SW480 (cell line): ENCODE data around the gene TRDN.
"Not testable (repeated sequence)": the region's sequence is repeated elsewhere in the genome, so short reads cannot be mapped to it uniquely, and the experiment has no call there.

Experiments used
- DNase-seq: peaks from one replicate; pipeline ENCODE4 v3.0.0-alpha.2; 2016; ENCODE audit warnings: low spot score

Gene TRDN

GRCh38 chr6:123562677-123563076 lies 74.1 kb downstream of the TRDN start:
- DNase-seq, result no peak

- DNase-seq, result no peak
Measured at GRCh38 chr6:123562264-123562663, 74.5 kb downstream of the TRDN start.

GRCh38 chr6:123559816-123560215 lies 76.9 kb downstream of the TRDN start:
- DNase-seq, result not testable (repeated sequence)

DNA sequence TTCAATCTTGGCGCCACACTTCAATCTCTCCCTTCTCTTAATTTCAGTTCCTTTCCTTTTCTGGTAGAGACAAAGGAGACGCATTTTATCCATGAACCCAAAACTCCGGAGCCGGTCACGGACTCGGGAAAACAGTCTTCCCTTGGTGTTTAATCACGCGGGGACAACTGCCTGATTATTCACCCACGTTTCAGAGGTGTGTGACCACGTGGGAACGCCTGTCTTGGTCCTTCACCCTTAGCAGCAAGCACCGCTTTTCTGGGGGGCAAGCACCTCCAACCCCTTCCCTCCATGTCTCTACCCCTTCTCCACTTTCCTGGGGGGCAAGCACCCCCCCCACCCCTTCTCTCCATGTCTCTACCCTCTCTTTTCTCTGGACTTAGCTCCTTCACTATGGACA lies 79.3 kb downstream of the TRDN start:
- DNase-seq, result not testable (repeated sequence)

- DNase-seq, result no peak
Measured at GRCh38 chr6:123551939-123552707, 84.6 kb downstream of the TRDN start.

GRCh38 chr6:123550052-123550617 lies 86.6 kb downstream of the TRDN start:
- no peak for DNase-seq

DNA sequence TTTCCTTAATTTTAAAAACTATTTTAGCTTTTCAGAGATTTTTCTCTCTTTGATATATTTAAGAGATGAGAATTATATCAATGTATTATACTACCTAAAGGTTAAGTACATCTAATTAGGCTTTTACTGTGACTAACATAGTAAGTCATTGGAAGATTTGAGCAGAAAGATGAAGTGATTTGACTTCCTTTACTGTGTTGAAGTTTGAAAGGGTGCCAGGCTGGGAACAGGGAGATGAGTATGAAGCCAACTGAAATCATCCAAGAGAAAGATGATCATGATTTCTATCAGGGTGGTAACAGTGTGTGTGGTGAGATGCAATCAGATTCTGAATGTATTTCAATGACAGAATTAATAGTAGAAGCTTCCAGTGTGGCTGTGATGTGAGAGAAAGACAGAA lies 87.3 kb downstream of the TRDN start:
- no peak for DNase-seq

GRCh38 chr6:123547216-123547978 lies 89.4 kb downstream of the TRDN start:
- DNase-seq, result no peak

GRCh38 chr6:123546537-123546936 lies 90.2 kb downstream of the TRDN start:
- DNase-seq, result no peak

- DNase-seq, result no peak
Measured at GRCh38 chr6:123541462-123541861, 95.3 kb downstream of the TRDN start.

DNA sequence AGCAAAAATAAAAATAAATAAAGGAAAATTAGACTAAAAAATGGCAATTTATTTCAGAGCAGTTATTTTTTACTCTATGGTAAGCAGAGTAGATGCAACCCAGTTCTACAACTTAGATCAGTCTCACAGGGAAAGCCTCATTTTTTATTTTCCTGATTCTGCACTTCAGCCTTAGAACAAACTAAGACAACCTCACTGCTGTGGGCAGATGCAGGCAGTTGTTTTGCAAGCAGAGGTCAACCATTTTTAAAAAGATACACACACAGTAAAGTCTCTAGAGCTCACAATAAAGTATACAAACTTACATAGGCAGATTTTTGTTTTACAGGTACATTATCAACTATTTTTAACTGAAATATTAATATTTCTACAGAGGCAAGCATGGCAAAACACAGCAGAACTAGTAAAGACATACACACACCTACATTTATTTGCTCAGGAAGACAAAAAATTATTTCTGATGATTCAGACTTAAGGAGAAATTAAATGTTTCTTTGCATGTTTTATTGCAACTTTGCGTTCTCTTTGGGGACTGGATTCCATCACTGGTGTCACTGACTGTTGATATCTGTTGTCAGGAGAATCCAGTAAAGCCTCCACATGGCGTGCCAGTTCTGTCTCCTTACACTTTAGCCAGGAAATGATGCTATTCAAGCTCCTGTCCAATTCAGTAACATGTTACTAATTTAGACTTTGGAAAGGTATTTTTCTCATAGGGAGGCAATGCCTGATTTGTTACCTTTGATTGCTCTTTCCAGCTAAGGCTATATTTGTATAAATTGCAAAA lies 102.7 kb downstream of the TRDN start:
- DNase-seq, result no peak

GRCh38 chr6:123529843-123530242 lies 106.9 kb downstream of the TRDN start:
- DNase-seq, result no peak

DNA sequence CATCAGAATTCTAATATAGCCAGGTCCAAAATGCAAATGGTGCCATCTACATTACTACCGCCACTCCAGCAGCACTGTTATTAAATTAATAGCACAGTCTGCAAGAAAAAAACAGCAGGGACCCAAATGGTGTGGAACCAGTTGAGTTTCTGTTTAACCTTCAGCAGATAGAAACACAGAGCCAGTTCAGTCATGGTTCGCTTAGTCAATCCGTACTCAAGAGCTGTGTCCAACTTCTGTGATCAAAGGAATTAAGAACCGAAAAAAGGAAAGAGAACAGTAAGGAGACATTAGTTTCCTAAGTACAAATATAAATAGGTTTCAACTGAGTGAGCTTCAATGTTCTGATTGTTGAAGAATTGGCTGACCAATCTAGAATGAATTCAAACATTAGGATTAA lies 107.7 kb downstream of the TRDN start:
- DNase-seq, result no peak

DNA sequence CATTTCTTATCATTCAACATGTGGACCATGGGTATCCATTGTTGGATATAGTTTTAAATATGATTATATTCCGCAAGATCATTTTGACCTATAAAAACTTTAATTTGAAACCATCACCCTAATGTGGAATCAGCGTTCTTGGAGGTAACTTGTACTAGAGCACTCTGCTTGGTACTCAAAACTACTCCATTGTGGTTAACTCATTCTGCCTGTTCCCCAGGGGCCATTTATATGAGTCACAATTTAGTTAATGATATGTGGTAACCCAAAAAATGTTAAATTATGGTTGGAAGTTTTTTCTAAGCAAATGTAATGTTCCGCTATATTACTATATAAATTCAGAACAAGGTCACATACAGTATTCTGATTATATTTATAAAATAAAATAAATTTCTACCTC lies 109.3 kb downstream of the TRDN start:
- no peak for DNase-seq

- DNase-seq, result no peak
Measured at GRCh38 chr6:123526128-123526527, 110.6 kb downstream of the TRDN start.

- no peak for DNase-seq
Measured at GRCh38 chr6:123524781-123525180, 112.0 kb downstream of the TRDN start.

GRCh38 chr6:123520217-123520616 lies 116.5 kb downstream of the TRDN start:
- no peak for DNase-seq

- DNase-seq, result no peak
Measured at GRCh38 chr6:123519189-123519505, 117.6 kb downstream of the TRDN start.

- DNase-seq, result no peak
Measured at GRCh38 chr6:123518441-123519188, 118.1 kb downstream of the TRDN start.

DNA sequence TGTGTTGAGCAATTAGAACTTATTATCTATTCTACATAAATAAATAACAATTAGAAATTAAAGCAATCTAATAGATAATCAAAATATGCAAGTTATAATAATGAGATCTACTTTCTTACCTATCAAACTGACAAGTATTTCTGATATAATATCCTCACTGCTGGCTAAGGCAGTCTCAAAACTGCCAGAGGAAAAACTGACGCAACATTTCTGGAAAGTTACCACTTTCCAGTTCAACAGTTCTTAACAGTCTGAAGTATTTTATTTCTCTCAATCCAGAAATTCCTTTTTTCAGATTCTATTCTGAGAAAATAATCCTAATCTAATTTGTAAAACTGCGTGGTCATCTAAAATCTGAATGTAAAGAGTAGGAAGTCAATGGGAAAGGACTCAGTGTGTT lies 121.0 kb downstream of the TRDN start:
- no peak for DNase-seq

- no peak for DNase-seq
Measured at GRCh38 chr6:123509112-123509511, 127.6 kb downstream of the TRDN start.

- DNase-seq, result no peak
Measured at GRCh38 chr6:123508290-123508689, 128.5 kb downstream of the TRDN start.
